ENCODE results near the gene CUX1.
"Not testable (repeated sequence)": the region's sequence is repeated elsewhere in the genome, so short reads cannot be mapped to it uniquely, and the experiment has no call there.

Gene CUX1

DNA sequence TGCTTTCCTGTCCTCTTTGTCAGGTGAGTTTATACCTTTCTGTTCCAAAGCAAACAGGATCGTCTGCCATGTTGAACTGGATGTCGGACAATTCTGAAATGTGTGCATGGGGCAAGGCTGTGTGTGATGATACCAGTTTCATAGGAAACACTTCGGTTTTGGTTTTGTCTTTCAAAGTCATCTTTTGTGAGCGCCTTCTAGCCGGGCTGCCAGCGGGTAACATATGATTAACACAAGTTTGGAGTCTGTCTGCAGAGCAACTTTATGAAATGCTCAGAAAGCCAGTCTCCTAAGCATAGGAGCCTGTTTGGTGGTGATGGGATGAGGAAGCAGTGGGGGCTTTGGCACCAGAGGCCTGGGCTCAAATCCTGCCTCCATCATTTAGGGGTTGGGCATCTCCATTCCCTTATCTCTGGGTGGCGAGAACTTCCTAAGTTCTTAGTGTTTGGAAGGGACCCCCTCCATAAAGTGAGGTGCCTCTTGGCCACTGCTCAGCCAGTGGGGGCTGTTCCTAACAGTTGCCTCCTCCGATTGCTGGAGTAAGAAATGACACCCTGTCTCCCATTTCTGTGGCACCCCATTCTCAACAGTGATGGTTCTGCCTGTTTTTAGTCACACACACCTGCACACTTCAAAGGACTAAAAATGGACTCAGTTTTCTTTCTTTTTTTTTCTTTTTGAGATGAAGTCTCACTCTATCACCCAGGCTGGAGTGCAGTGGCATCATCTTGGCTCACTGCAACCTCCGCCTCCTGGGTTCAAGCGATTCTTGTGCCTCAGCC lies 36.8 kb downstream of the CUX1 start:
- DNase-seq, result no peak

DNA sequence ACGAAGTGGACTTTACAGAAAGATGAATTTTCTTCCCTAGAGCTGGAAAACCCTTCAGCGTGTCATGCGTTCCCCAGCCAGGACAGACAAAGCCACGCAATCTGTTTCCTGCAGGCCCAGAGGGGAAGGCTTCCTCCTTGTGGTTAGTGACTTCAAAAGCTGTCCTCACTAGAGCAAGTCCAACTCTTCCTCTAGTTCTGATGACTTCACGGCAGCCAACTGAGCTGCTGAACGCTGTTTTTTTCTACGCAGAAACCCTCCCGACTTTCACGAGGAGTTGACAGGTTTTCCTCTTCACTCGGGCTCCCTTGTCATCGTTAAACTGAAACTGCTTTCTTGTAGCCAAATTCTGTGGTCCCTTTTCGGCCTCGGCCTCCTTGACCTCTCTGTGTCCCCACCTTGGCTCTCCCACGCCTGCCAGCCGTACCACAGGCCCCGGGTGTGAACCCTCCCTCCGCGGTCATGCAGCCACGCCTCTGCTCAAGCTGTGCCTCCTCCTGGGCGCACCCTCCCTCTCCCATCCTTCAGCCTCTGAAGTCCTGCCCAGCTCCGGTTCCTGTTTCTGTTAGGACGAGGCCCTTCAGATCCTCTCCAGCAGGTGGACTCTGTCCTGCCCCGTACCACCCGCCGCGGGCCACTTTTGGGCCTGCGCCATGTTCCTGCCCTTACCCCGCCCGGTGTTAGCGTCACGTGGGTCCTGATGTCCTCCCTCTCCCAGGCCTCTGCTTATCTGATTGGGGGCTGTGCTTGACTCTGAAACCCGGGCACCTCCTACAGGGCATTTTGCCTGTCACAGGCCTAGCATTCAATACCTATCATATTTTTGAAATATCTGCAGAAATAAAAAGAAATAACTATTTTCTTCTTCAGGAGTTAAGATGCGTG lies 39.3 kb downstream of the CUX1 start:
- peak; percentile 76 for DNase-seq

DNA sequence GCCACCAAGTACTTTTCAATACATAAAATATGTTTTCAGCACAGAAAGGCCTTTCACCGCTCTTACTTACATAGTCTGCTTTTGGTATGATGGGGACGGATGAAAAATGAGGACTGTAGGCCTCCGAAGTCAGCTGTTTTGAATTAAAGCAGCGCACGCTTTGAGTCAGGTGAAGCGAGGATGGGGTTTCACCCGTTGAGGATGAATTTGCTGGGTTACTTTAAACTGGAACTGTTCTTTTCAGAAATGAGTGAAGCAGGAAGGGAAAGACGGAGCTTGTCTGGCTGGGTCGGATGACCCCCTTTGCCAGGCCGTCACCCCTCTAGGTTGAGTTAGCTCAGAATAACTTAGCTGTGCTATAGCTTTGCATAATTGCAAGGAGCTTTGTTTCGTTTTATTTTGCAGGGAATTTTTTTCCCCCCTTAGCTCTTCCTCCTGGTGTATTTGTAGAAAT lies 40.0 kb downstream of the CUX1 start:
- no peak for DNase-seq

DNA sequence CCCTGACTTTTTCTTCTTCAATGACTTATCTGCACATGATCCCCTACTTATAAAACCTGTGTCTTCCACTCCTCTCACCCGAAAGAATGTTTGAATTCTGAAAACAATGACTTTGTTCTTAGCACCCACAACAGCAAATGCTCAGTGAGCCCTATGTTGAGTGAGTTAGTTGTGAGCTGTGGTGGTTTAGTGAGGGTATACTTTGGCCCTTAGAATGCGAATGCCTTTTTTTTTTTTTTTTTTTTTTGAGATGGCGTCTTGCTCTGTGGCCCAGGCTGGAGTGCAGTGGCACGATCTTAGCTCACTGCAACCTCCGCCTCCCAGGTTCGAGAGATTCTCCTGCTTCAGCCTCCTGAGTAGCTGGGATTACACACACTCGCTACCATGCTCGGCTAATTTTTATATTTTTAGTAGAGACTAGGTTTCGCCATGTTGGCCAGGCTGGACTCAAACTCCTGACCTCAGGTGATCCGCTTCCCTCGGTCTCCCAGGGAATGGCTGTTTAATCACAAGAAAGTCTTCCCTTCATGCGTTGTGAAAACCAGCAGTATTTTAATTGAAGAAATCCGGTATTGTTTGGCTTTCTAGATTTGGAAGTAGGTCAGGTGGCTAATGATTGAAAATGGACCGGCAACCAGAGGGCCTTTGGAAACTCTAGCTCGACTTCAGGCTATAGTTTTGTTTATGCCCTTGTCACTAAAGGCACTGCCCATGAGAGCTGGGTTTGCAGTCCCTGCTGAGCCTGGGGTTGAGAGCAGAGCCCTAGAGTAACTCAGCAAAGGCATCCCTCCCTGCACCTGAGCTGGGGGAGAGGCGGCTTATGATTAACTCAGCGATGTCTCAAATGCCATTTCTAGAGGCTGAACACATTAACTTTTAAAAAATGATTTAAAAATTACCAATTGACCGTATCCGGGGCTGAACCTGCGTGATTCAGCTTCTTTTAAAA lies 41.3 kb downstream of the CUX1 start:
- DNase-seq, result no peak

DNA sequence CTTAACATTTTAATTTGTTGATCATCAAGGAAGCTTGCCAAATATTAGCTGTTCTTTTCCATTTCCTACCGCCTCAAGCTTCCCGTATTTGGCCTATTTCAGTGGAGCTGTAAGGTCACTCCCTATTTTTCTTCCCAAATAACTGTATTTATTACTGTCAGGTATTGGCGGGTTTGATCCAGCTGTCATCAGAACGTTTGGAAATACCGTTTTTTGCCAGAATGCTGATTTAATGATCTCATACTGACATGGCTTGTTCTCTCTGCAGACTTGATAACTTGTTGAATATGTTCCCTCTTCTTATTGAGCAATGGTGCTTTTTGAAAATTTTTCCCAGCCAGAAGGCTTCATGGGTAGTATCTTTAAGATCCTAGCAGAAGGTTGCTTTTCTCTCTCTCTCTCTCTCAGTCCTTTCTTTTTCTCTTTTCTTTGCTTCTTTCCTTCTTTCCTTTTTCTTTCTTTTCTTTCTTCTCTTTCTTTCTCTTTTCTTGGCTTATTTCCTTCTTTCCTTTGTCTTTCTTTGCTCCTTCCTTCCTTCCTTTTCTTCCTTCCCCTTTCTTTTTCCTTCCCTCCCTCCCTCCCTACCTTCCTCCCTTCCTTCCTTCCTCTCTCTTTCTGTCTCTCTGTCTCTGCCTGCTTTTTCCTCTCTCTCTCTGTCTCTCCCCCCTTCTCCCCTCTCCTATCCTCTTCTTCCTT lies 42.1 kb downstream of the CUX1 start:
- no peak for DNase-seq

DNA sequence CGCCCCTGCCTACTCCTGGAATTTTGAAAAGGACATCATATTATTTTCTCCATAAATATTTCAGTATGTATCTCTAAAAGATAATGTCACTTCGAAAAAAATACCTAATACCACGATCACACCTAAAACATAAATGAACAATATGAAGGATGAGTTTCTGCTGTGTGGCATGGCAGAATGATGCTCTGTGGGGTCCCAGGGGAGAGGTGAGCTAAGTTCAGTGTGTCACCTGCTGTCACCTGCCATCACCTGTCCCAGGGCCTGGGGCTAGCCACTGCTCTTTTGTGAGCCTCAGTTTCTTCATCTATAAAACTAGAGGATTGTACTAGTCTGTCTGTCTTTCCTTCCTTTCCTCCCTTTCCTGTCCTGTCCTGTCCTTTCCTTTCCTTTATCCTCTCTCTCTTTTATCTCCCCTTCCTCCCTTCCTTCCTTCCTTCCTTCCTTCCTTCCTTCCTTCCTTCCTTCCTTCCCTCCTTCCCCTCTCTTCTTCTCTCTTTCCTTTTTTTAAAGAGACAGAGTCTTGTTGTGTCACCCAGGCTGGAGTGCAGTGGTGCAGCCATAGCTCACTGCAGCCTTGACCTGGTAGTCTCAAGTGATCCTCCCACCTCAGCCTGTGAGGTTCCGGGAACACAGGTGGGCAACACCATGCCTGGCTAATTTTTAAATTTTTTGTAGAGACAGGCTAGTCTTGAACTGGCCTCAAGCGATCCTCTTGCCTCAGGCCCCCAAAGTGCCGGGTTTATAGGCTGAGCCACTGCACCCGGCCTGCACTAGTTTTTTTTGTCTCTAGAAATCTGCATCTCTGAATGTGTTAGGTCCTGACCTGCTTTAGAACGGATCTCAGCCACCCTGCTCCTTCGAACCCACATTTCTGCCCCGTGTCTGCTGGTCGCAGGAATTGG lies 43.1 kb downstream of the CUX1 start:
- DNase-seq, result no peak

DNA sequence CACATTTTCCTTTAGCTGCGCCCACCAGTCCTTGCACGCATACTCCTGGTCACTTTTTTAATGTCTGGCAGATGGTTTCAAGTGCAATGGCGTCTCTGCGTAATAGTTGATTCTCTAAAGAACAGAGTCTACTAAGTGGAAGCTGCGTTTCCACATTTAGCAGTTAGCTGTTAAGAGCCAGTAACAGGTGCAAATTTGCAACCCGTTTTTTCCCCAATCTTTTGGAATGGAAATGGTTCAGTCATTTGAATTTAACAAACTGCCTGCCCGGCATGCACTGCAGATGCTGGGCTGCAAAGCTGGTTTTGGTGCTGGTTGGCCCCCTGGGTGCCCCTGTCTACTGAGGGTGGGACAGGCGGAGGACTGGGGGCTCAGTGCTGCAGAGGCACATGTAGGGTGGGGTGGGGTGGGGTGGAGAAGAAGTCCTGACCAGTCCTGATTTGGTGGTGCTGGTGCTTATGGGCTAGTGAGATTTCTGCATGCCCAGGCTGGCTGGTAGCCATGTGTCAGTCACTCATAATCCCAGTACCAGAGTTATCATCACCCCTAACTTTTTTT lies 43.9 kb downstream of the CUX1 start:
- DNase-seq, result no peak

DNA sequence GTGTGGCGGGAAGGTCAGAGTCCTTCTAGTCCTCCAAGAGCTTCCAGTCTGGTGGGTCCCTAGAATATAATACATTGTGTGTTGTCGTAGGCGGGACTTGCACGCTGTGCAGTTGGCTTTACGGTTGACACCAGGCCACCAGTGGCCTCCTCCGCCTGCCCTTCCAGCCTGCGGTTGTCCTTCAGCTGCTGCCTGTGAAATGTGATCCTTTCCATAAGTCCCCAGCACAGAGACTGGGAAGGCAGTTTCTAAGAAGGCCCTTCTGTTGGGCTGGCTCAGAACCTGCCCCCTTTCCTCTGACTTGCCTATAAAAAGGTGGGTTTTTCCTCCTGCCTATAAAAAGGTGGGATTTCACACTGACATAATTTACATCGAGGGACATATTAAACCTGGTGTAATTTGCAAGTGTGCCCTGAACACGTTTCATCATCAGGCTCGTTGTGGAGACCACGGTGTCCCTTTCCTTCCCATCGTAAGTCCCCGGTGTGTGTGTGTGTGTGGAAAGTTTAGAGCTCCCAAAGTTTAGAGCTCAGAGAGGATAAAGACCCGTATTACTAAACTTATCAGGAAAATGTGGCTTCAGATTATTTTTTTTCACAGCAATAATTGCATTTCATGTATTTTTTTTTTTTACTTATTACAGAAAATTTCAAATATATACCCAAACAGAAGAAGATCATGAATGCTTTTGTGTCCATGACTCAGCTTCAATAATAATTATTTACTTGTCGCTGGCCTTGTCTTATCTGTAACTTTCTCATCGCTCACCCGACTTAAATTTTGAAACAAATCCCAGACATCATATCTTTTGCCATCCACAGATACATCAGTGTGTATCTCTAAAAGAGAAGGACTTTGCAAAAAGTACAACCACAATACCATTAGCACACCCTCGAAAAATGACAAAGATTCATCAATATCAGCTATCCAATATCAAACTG lies 45.1 kb downstream of the CUX1 start:
- DNase-seq, result no peak

DNA sequence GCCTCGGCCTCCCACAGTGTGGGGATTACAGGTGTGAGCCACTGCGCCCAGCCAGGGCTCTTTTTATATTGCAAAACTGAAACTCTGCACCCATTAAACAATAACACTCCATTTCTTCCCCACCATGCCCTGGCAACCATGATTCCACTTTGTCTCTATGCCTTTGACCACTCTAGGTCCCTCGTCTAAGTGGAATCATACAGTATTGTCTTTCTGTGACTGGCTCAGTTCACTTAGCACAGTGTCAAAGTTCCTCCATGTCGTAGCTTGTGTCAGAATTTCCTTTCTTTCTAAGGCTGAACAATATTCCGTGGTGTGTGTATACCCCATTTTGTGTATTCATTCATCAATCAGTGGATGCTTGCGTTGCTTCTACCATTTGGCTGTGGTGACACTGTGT lies 46.2 kb downstream of the CUX1 start:
- no peak for DNase-seq

DNA sequence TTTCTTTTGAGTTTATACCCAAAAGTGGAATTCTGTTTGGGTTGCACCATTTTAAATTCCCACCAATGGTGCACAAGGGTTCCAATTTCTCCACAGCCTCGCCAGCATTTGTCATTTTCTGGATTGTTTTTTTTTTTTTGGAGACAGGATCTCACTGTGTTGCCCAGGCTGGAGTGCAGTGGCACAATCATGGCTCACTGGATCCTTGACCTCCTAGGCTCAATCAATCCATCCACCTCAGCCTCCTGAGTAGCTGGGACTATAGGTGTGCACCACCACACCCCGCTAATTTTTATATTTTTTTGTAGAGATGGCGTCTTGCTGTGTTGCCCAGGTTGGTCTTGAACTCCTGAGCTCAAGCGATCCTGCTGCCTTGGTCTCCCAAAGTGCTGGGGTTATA lies 46.6 kb downstream of the CUX1 start:
- DNase-seq, result no peak

DNA sequence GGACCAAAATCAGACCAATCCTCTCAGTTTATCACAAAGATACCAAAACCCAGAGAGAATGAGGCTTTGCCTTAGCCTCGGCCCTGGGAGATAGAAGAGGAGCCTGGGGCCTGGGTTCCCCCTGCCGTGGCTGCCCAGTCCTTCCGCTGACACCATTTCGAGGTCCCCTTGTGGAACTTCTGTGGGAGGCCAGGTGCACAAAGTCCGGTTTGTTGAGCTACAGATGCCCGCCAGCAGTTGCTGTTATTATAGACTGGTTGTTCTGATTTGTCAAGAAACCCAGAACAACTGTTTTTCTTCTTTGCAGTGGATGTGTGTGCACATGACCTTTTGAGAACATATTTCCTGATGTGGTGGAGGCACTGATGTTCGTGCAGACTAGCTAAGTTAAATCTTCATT lies 47.6 kb downstream of the CUX1 start:
- no peak for DNase-seq

DNA sequence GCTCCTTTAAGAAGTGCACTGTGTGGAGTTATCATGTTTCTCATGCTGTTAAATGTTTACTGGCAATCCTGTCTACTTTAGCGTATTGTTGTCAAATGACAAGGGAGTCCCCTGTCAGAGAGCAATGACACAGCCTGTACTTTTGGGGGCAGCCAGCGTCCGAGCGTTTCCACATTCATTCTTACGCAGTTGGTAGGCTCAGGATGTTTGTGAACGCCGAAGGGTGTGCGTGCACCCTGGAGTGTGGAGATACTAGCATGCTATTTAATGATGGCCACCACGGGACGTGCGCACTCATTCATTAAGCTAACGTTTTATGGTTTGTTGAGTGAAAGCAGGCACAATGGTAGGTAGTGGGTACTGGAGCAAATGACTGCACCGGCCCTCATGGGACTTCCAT lies 48.0 kb downstream of the CUX1 start:
- no peak for DNase-seq

DNA sequence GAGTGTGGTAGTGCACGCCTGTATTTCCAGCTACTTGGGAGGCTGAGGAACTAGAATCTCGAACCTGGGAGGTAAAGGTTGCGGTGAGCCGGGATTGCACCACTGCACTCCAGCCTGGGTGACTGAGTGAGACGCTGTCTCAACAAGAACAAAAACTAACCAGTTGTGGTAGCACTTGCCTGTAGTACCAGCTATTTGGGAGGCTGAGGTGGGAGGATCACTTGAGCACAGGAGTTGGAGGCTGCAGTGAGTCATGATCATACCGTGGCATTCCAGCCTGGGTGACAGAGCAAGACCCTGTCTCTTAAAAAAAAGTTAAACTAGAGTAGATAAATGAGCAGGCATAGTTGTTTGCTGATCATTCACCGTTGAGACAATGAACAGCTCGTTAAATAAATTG lies 48.9 kb downstream of the CUX1 start:
- DNase-seq, result no peak

DNA sequence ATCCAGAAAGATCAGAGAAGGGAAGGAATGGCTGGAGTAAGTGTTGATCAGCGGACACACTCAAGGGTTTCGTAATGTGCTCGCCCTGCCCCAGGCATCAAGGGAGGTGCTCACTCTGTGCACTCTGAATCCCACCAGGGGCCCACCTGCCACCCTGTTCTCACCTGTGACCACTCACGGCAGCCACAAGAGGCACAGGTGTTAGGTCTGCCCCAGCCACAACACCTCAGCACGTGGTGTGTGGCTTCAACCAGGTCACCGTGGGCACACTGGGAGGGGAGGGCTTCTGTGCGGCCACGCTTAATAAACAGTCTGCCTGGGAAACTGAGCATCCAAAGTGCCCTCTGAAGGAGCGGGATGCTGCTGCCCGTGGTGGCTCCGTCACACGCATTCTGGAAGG lies 49.8 kb downstream of the CUX1 start:
- DNase-seq, result no peak

DNA sequence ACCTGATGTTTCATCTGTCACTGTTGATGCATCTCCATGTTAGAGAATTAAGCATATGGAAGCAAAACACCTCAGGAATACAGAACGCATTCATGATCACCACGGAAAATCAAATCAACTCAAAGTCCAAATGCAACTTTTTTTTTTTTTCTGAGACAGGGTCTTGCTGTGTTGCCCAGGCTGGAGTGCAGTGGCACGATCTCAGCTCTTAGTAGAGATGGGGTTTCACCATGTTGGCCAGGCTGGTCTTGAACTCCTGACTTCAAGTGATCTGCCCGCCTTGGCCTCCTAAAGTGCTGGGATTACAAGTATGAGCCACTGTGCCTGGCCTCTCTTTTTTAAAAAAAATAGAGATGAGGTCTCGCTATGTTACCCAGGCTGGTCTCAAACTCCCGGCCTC lies 50.3 kb downstream of the CUX1 start:
- DNase-seq, result not testable (repeated sequence)

DNA sequence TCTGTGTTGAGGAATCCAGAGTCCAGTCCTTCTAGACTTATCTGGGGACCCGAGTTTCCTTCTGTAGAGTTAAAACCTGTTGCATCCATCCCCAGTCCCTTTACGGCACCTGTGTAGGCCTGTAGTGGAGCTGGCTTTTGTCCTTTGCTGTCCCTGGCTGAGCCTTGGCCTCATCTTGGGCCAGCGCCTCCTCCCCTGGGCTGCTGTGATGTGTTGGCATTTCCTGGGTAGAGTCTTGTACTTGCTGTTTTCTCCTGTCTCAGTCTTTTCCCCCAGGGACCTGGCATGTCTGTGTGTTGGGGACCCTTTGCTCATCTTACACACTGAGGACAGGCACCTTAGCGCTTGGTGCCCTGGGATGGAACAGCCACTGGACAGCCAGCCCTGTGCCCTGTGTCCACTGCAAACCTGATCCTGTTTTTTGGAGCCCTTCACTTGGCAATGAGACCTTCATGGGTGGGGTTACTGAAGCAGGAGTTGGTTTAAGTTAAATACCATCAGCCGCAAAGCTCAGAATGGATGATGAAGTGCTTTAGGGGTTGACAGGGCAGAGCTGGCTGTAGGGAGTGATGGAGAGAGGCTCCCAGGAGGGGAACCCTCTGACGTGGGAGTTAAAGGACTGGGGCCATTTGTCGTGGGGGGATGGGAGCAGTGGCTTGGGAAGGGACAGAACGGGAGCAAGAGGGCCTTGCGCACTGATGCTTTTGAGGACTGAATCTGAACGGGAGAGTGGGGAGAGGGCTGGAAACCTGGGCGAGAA lies 50.9 kb downstream of the CUX1 start:
- no peak for DNase-seq

DNA sequence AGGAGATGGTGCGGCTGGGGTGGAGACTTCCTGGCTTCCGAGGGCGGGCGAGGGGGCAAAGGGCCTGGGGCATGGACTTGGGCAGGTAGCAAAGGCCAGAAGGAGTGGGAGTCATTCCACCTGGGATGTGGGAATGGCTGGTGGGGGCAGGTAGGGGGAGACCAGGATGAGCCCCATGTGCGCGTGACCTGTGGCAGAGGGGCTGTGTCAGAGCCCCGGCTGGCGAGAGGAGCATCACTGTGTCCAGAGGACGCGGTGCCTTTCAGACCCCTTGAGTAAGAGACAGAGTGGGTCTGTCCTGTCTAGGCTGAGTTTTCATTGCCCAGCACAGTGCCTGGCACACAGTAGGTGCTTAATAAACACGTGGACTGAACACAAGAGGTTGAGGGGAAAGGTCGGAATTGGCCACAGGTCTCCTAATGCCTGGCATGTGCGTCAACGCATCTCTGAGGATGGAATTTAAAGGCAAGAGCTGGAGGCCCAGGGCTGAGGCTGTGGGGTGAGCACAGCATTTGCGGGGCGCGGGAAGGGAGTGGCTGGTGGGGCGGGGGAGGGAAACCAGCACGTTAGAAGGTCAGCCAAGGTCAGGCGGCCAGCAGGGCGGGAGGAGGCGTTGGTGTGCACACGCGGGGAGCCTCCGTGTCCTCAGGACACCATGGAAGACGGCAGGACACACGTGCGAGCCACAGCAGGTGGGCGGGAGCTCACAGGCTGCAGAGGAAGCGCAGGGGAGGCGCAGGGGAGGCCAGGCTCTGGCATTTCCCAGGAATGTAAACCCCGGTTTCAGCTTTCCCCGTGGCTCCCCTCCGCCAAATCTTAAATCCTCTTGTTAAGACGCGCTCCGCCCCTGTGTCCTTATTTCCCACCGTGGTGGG lies 51.8 kb downstream of the CUX1 start:
- DNase-seq, result no peak

DNA sequence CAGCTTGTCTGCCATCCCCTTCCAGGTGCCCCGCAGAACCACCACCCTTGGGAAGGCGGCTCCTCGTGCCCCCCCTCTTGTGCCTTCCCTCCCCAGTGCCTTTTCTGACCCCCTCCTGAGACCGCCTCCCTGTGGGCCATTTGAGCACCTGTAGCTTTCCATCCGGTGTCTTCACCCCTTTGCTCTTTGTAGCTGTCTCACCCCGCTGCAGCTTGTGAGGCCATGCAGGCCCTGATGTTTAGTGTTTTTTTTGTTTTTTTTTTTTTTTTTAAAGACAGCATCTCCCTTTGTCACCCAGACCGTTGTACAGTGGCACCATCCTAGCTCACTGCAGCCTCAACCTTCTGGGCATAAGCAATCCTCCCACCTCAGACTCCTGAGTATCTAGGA lies 52.5 kb downstream of the CUX1 start:
- no peak for DNase-seq
